ENCODE results near the gene C19orf81. TPM values are rescaled to one million over a fixed set of nuclear protein-coding genes. Genes with fewer than 3 reads are reported as not detected.

C19orf81 gene
- total and polyA plus RNA-seq, 2 of the 8 experiments (the other 6 are each of a cell fraction or from before 2014, with no cell fraction given) = 11.7 to 13.0 TPM

GRCh38 chr19:50703915-50704796 lies 54.9 kb downstream of the C19orf81 start (continued):
- TF ChIP-seq BRCA1 (IDR thresholded peaks at IDR 0.05; ENCODE audit: low read depth, low read length) (no peak), RAD21 (IDR thresholded peaks at IDR 0.05 in 1 of 2, conservative IDR thresholded peaks at IDR 0.05 in 1 of 2; ENCODE audit: low read depth in 2 of 2, low read length in 2 of 2) (peak; percentile 73 to 83), RXRA (IDR thresholded peaks at IDR 0.05; ENCODE audit: insufficient read depth, low read depth, low read length) (no peak), ATF2 (IDR thresholded peaks at IDR 0.05; ENCODE audit: low read length) (no peak), SIX5 (IDR thresholded peaks at IDR 0.05; ENCODE audit: low read depth, low read length) (no peak), JUN (IDR thresholded peaks at IDR 0.05; ENCODE audit: low read depth, low read length) (no peak), CTCF (IDR thresholded peaks at IDR 0.05; ENCODE audit: control extremely low read depth in 1 of 3, insufficient read depth in 1 of 3, low read depth in 1 of 3, low read length in 3 of 3) (peak; percentile 49 to 82 (median 68))
